ENCODE results near the gene TRHDE.
"Not testable (repeated sequence)": the region's sequence is repeated elsewhere in the genome, so short reads cannot be mapped to it uniquely, and the experiment has no call there.

Gene TRHDE

DNA sequence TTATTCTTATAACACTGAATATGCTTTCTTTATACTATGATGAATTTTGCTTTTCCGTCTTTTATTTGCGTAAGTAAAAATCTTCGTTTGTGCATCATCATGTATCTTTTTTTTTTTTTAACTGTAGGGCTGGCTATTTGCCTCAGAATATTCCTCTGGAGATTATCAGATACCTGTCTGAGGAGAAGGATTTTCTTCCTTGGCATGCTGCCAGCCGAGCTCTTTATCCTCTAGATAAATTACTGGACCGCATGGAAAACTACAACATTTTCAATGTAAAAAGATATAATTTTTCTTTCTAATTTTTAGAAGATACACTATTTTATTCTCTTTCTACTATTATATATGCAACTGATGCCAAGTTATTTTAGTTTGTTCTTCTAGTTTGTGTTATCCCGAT is 346.6 kb downstream of the TRHDE start:
- DNase-seq (ENCODE audit: low read depth in 2 of 2): no peak

DNA sequence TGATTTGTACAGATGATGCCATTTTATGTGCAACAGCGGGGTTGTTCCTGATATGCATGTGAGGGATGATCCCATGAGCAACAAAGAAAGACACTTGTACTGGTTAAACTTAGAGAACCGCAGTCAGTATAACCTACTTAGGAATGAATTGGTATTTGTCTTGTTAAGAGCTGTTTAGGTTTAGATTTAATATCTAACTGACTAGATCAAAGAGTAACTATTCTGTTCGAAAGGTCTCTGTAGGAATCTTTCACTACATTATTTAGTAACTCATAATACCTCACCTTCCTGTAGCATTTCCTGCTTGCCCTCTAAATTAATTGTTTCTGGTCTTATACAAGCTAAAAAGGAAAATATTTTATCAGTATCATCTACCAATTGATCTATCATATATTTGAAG is 350.4 kb downstream of the TRHDE start:
- DNase-seq (ENCODE audit: low read depth in 2 of 2): no peak

DNA sequence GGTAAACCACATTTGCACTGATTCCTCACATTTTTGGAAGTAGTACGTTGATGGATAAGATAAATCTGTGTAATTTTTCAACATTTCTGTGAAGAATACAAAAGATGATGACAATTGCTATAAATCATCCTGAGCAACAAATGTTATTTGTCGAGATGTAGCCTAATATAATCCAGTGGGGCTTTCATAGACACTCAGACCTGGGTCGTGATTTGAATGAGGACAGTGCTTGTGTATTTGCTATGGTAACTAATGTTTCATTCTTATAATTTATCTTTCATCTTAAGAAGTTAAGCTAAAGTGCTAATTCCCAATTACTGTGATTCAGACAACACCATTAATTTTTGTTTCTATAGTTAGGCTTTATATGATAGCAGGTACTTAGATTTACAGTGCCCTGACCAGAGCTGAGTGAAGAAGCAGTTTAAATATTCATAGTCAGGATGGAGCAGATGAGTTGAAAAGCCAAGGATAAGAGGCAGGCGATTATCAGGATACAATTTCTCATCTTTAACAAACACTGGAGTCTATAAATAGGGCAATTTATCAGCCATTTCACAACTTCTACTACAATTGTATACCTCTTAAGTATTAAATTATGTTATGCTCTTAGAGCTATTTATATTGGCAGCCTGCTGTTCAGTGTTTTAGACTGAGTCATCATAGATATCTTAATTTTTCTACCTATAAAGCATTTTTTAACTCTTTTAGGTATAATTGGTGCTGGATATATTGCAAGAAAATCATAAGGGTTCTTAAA is 359.9 kb downstream of the TRHDE start:
- no peak for DNase-seq (ENCODE audit: low read depth in 2 of 2)

DNA sequence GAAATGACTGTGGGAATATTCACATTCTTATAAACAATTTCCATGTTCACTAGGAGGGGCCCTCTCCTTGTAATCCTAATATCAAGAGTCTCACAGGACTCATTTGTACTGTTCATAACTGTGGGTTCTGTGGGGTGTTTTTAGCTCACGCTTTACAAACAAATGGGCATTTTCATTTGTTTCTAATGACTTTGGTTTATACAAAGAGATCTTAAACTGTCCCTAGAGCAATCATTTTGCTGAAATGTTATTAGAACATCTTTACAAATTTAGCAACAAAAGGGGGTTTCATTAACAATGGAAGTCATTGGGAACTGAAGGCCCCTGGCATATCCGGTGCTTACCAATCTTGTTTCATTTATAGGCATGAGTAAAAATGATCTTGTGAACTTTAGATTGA is 370.5 kb downstream of the TRHDE start:
- DNase-seq (ENCODE audit: low read depth in 2 of 2): no peak

DNA sequence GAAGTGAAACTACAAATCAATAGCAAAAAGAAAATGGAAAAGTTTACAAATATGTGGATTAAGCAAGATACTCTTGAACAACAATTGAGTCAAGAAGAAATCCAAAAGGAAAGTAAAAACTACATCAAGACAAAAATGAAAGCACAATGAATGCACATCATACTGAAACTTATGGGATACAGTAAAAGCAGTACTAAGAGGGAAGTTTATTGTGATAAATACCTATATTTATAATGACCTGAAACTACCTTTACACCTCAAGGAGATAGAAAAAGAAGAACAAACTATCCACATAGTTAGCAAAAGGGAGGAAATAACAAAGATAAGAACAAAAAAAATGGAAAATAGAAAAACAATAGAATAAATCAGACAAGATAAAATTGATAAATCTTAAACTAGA is 375.0 kb downstream of the TRHDE start:
- DNase-seq (ENCODE audit: low read depth in 2 of 2): no peak

DNA sequence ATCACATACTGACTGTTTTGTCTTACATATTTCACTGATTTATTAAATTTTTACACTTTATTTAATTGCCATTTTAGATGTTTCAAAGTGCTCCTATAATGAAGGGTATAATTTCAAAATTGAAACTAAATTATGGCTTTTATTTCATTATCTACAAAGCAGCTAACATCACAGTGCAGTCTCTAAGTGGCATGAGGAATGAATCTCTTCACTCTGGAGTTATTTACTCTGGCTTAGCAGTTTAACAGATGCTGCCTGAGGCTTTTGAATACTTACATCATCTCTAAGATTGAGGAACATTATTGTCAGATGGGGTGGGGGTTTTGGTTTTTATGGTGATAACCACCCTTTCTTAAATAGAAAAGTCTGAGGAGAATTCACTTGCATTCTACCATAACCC is 386.4 kb downstream of the TRHDE start:
- no peak for DNase-seq (ENCODE audit: low read depth in 2 of 2)

DNA sequence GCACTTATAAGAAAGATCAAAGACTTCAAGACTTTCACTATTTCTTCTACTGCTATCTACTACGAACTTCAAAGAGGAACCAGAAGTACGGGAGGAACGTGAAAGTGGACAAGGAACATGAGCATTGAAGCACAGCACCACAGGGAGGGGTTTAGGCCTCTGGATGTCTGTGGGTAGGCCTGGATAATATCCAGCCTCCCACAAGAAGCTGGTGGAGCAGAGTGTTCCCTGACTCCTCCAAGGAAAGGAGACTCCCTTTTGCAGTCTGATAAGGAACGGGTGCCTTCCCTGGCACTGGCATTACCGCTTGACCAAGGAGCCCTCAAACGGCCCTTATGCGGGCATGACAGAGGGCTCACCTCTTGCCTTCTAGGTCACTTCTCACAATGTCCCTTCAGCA is 388.0 kb downstream of the TRHDE start:
- DNase-seq (ENCODE audit: low read depth in 2 of 2): not testable (repeated sequence)

DNA sequence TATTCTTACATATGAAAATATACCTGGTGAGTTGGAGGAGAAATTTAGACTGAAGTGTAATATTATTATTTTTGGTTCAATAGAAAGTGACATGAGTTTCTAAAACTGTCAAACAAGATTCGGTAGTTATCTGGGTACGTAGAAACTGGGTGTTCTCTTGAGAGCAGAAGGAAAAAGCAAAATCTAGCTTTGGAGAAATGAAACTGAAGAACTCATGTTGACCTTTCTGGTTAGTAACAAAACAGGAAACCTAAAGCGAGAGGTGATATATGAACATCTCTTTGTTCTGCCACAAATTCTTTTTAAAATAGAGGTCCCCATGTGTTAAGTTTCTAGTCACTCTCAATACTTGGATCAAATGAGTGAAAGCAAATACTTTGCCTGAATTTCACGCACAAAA is 401.7 kb downstream of the TRHDE start:
- DNase-seq (ENCODE audit: low read depth in 2 of 2): no peak

DNA sequence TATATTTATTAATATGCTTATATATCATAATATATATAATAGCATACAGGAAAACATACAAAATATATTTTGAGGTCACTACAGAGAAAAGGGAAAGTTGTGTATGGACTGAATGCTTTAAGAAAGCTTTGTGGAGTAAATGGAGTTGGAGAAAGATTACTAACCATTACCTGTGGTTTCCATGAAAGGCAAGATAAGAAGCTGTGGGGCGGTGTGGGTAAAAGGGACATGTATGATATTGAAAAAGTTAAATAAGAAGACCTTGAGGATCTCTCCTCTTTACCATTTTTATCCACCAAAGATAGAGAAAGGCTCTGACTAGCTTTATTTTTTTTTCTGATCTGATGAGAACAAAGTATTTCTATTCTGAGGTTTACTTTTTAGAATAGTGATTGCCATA is 404.4 kb downstream of the TRHDE start:
- no peak for DNase-seq (ENCODE audit: low read depth in 2 of 2)

DNA sequence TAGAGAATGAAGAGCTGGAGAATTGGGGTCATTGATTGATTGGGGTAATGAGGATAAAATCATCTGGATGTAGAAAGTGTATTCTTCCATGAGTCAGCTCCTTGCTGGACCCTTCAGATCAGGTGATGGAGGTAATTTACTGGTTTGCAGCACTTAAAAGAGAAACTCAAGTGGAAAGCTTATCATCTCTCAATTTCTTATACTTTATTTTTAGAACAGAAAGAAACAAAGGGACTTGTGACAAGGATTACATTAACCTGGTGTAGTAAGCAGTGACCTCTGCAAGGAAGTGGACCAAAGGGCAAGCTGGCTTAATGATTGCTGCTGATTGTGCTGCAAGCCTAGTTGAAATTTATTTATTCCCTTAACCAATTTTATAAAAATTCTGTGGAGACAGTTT is 405.0 kb downstream of the TRHDE start:
- DNase-seq (ENCODE audit: low read depth in 2 of 2): no peak

DNA sequence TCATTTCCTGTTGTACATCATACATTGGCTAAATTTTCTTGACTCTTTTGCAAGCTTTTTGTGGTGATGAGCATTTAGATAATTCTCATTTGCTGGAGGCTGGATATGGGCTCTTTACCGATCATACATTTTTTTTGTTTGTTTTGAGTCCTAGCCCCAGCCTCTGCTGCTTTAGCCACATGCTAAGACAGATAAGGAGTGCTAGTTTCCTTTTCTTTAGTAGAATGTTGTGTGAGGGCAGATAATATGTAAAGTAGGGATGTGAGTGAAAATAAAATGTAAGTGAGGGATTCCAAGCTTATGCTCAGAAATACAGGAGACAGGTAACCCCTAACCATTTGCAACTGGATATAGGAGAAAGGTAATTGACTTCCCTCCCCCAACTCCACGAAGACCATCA is 405.7 kb downstream of the TRHDE start:
- DNase-seq (ENCODE audit: low read depth in 2 of 2): no peak

DNA sequence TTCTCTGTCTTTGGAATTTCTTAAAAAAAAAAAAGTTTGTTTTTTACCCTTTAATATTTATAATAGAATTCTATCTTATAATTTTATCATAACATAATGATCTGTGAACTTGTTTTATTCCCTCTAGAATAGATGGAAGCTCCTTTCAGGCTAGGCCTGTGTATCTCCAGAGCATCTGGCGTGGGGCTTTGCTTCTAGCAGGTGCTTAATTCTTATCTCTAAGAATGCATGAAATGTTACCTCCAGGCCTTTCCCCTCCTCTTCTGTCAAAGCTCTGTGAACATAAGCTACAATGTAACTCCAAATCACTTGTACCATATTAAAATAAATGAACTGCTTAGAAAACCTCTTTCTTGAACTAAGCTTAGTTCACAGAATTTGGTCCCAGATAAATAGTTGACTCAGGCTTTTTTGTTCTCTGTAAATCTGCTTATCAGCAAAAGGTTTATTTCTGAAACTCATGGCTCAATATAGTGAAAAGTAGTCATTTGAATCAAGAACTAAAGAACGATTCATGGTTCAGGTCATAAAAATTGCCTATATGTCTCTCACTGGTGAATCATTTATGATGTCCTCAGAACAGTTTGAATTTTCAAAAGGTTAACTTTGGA is 407.1 kb downstream of the TRHDE start:
- no peak for DNase-seq (ENCODE audit: low read depth in 2 of 2)

DNA sequence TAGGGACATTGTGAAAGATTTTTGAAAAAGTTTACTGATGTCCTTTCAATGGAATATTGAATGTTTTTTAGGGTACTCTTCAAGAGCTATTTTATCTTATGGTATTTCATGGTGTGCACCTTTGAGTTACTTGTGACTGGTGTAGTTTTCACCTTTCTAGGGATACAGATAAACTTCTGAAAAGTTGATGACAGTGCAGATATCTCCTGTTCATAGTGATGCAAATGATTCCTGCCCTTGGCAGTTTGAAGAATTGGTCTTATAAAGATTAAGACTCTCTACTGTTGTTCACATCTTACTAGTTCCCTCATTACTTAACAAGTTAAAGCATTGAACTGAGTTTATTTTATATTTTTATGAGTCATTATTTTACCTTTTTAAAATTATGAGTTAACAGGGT is 408.9 kb downstream of the TRHDE start:
- DNase-seq (ENCODE audit: low read depth in 2 of 2): no peak

DNA sequence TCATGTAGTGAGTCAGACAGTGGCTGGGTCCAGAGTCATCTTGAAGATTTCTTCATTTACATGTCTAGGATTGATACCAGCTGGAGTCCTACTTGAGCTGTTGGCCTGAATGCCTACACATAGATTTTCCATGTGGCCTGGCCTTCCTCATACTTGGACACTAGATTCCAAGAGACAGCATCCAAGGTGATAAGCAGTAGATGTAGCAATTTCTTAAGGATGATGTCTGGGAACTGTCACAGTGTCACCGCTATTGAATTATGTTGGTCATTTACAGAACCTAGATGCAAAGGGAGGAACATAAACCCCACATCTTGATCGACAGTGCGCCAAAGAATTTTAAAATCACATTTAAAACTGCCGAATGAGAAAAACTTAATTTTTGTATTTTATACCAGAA is 412.3 kb downstream of the TRHDE start:
- DNase-seq (ENCODE audit: low read depth in 2 of 2): no peak

DNA sequence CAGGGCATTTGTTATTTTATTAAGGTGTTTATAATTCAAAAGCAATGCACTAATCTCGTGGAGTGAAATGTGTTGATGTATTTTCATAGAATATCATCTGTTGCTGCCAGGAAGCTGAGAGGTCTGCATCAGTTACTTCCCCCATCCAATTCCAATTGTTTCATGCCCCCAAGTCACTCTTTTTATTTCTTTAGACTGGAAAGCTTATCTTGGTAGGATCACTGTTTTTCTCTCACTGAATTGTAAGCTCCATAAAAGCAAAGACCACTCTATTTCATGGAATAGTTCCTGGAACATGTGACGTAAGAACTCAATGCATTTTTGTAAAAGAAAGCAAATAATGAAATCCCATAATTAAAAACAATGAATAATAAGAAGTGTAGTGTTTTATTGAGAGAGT is 420.2 kb downstream of the TRHDE start:
- DNase-seq (ENCODE audit: low read depth in 2 of 2): no peak

DNA sequence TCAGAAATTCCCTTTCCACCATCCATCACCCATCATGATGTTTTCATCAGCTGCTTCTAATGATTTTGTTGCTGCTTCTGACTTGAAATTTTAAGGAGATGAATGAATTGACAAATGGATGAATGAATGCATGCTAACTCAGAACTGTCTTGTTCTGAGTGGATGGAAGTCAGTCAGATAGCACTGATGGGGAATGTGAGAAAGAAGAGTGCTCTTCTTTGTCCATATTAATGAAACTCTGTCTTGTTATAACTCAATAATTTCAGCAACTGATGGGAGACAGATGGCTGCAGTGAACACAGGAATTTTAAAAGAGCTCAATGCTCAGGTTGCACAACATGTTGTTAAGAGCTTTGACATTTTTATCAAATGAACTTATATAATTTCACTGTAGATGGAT is 422.0 kb downstream of the TRHDE start:
- DNase-seq (ENCODE audit: low read depth in 2 of 2): no peak

DNA sequence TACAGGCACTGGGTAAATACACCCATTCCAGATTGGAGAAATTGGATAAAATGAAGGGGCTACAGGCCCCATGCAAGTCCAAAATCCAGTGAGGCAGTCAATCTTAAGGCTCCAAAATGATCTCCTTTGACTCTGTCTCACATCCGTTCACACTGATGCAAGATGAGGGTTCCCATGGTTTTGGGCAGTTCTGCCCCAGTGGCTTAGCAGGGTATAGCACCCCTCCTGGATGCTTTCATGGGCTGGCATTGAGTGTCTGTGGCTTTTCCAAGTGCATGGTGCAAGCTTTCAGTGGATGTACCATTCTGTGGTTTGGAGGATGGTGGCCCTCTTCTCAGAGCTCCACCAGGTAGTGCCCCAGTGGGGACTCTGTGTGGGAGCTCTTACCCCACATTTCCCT is 427.2 kb downstream of the TRHDE start:
- DNase-seq (ENCODE audit: low read depth in 2 of 2): no peak

DNA sequence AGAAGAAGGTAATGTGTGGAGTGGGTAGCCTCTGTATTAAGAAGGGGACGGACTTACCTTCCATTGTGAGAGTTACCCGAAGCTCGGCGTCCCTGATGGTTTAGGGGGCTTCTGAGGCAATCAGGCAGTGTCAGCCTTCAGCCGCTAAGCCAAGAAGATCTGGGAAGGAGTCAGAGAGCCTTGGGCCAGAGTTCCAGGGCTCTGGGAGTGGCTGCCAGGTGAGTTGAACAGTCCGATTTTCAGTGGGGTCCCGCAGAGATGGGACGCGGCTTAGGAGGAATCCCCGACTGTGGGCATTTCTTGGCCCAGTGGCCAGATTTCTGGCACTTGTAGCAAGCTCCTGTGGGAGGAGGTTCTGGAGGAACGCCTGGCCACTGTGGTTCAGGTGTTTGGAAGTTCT is 439.9 kb downstream of the TRHDE start:
- DNase-seq (ENCODE audit: low read depth in 2 of 2): not testable (repeated sequence)

DNA sequence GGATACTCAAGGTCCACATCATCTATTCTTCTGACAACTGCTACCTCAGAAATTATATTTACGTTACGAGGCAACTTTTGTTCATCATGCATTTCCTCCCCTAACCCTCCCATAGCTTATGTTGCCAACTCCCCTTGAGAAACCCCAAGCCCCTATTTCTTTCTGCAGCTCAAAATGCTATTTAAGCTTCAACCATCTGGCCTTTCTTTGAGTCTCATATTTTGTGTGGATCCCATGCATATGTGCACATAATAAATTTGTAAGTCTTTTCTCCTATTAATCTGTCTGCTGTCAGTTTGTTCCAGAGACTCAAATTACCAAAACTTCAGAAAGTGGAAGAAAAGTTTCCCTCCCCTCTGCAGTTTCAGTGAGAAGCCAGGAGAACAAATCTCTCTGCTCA is 444.1 kb downstream of the TRHDE start:
- no peak for DNase-seq (ENCODE audit: low read depth in 2 of 2)

DNA sequence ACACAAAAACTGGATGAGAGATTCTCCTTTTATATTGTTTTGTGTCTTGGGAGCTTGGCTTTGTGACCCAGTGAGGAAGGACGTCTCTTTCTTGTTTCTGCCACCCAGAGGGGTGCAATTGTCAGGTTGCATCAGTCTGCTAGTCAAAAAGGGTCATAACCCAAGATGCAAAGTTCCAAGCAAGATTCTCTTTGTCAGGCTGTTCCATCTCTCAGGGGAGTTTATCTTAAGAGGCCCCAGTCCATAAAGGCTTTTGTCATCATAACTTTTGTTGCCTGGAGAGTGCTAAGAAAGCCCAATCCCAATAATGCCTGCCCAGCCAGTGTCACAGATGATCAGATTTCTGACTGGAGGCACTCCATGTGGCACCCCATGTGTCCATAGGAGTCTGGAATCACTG is 444.9 kb downstream of the TRHDE start:
- no peak for DNase-seq (ENCODE audit: low read depth in 2 of 2)
